GM12878 (cell line): ENCODE data around the gene BANP. TPM values are rescaled to one million over a fixed set of nuclear protein-coding genes. Genes with fewer than 3 reads are reported as not detected.
"Not testable (repeated sequence)": the region's sequence is repeated elsewhere in the genome, so short reads cannot be mapped to it uniquely, and the experiment has no call there.

Experiments
- ATAC-seq: fragments of 200-7000 bp; cut with Tn5 transposase; 3 replicates; pipeline ENCODE4 v1.9.1; 2020; ENCODE audit warnings: mild to moderate bottlenecking, moderate library complexity
- BruUV-seq: library from RNA; stranded (reverse); fragments of 400-500 nt; replicated peaks from 2 replicates; lab custom pipeline; 2021; lab: Mats Ljungman, UMichigan
- CTCF ChIA-PET: fragments of 300-600 bp; sonication (Branson Sonifier 250); formaldehyde crosslinking; extraction: SDS; loops from one replicate; lab custom pipeline; 2021; ENCODE audit warnings: inconsistent platforms; lab: Yijun Ruan, JAX
- POLR2A ChIA-PET: fragments of 350-600 bp; formaldehyde crosslinking; extraction: SDS; loops from one replicate; lab custom pipeline; 2021; ENCODE audit warnings: inconsistent platforms; lab: Charles Lee
- RAD21 ChIA-PET: fragments of 300-600 bp; sonication (Branson Sonifier 250); formaldehyde crosslinking; loops from one replicate; lab custom pipeline; 2023; ENCODE audit warnings: antibody characterized with exemption; ENCODE audit not compliant: unreplicated experiment; lab: Charles Lee
- SMC1A ChIA-PET: fragments of 300-600 bp; sonication (Branson Sonifier 250); formaldehyde crosslinking; loops from one replicate; lab custom pipeline; 2023; ENCODE audit not compliant: unreplicated experiment, uncharacterized antibody; lab: Charles Lee
- DNase-seq: peaks from one replicate; pipeline ENCODE4 v3.0.0-alpha.2; 2011; ENCODE audit warnings: low read depth, low spot score
- FAIRE-seq: peaks from 3 replicates; lab custom pipeline; 2011; peaks lifted over from hg19 to GRCh38; lab: Jason Lieb, UNC
- H2AFZ ChIP-seq: 2 replicates; pipeline ENCODE4 v1.6.0; 2011; ENCODE audit warnings: low read depth, low read length, control low read depth; ENCODE audit not compliant: control insufficient read depth
- H3K27ac ChIP-seq: 2 replicates; pipeline ENCODE4 v1.5.1; 2011; ENCODE audit warnings: control low read depth; ENCODE audit not compliant: control insufficient read depth, insufficient read depth
- H3K27me3 ChIP-seq, 2 experiments: replicated peaks in 1 of 2; 2 replicates each; pipeline versions ENCODE4 v1.6.0 to v1.6.1; 2011; ENCODE audit warnings: low read length in 1 of 2; ENCODE audit not compliant: control insufficient read depth in 2 of 2, insufficient read depth in 2 of 2
- H3K36me3 ChIP-seq, 2 experiments: 2 replicates each; pipeline ENCODE4 v1.5.1; 2011; ENCODE audit warnings: low read length in 1 of 2; ENCODE audit not compliant: control insufficient read depth in 2 of 2, insufficient read depth in 2 of 2
- H3K4me1 ChIP-seq: 2 replicates; pipeline ENCODE4 v1.6.1; 2011; ENCODE audit warnings: mild to moderate bottlenecking, low read length, moderate library complexity, mixed read lengths; ENCODE audit not compliant: control insufficient read depth, insufficient read depth
- H3K4me2 ChIP-seq: 2 replicates; pipeline ENCODE4 v1.6.0; 2011; ENCODE audit warnings: control low read depth; ENCODE audit not compliant: control insufficient read depth, insufficient read depth
- H3K4me3 ChIP-seq: fragments of 200-600 bp; sonication (generic); 2 replicates; pipeline ENCODE4 v1.5.1; 2016
- H3K79me2 ChIP-seq: 2 replicates; pipeline ENCODE4 v1.6.0; 2011; ENCODE audit warnings: low read length; ENCODE audit not compliant: control insufficient read depth, insufficient read depth
- H3K9ac ChIP-seq: 2 replicates; pipeline ENCODE4 v1.8.0; 2011; ENCODE audit warnings: low read length, control low read depth, mixed read lengths; ENCODE audit not compliant: control insufficient read depth, insufficient read depth
- H3K9me3 ChIP-seq: replicated peaks from 3 replicates; pipeline ENCODE4 v1.5.1; 2011; ENCODE audit warnings: mild to moderate bottlenecking, low read length; ENCODE audit not compliant: control insufficient read depth, insufficient read depth
- H4K20me1 ChIP-seq: 2 replicates; pipeline ENCODE4 v1.6.0; 2011; ENCODE audit not compliant: control insufficient read depth, insufficient read depth
- BHLHE40 ChIP-seq, 2 experiments: fragments of 450-650 bp in 1 of 2; IDR thresholded peaks; 2 replicates each; pipeline ENCODE4 v1.6.1; 2011 to 2017; ENCODE audit warnings: low read depth in 2 of 2, borderline replicate concordance in 1 of 2, improper control_type of control experiment in 1 of 2, low read length in 1 of 2, mild to moderate bottlenecking in 1 of 2
- ESRRA ChIP-seq: IDR thresholded peaks from 2 replicates; pipeline ENCODE4 v1.6.1; 2012; ENCODE audit warnings: mild to moderate bottlenecking, low read length, improper control_type of control experiment
- FOS ChIP-seq: IDR thresholded peaks from 3 replicates; pipeline ENCODE4 v1.6.1; 2011; ENCODE audit warnings: borderline replicate concordance; ENCODE audit not compliant: insufficient read length; ENCODE audit errors: extremely low read depth
- POLR2A ChIP-seq: IDR thresholded peaks from 2 replicates; pipeline ENCODE4 v1.6.1; 2011; ENCODE audit warnings: low read depth, mild to moderate bottlenecking, low read length
- POU2F2 ChIP-seq: IDR thresholded peaks from 3 replicates; pipeline ENCODE4 v1.6.1; 2011; ENCODE audit warnings: low read depth, mild to moderate bottlenecking, low read length, borderline replicate concordance
- RB1 ChIP-seq: fragments of 450-650 bp; formaldehyde crosslinking; IDR thresholded peaks from 2 replicates; pipeline ENCODE4 v1.6.1; 2017; ENCODE audit warnings: mild to moderate bottlenecking, borderline replicate concordance
- RFX5 ChIP-seq: IDR thresholded peaks from 2 replicates; pipeline ENCODE4 v1.6.1; 2011; ENCODE audit warnings: low read depth, low read length, improper control_type of control experiment
- SMAD1 ChIP-seq: fragments of 450-650 bp; IDR thresholded peaks from 2 replicates; pipeline ENCODE4 v1.6.1; 2018; ENCODE audit warnings: mild to moderate bottlenecking, low read depth; ENCODE audit not compliant: partially characterized antibody
- SRF ChIP-seq, 2 experiments: IDR thresholded peaks; 2 replicates each; pipeline ENCODE4 v1.6.1; 2011; ENCODE audit warnings: low read depth in 2 of 2, low read length in 2 of 2, mild to moderate bottlenecking in 1 of 2, moderate library complexity in 1 of 2
- ZNF274 ChIP-seq: IDR thresholded peaks from one replicate; pipeline ENCODE4 v1.8.0; 2011; ENCODE audit not compliant: insufficient read length, insufficient read depth
- WGBS: methylation state at CpG from one replicate; pipeline ENCODE4 v1.1.6; 2016; ENCODE audit warnings: low lambda C conversion rate; ENCODE audit not compliant: insufficient replicate concordance, insufficient coverage; ENCODE audit errors: missing lambda C conversion rate; 5-methylcytosine and 5-hydroxymethylcytosine counted together
- in situ Hi-C: fragments of 300-500 bp; cut with MboI; formaldehyde crosslinking; loops from 9 replicates; pipeline ENCODE4 v1.14.3; 2018; ENCODE audit warnings: mixed read lengths
- intact Hi-C: fragments of 100-400 bp; cut with micrococcal nuclease; formaldehyde crosslinking; loops from one replicate; pipeline ENCODE4 v1.14.2; 2022; ENCODE audit not compliant: unreplicated experiment
- polyA plus RNA-seq, 11 experiments: library from polyadenylated mRNA; depleted of rRNA in 4 of 11; unstranded in 6 of 11; stranded (reverse) in 5 of 11; fragments of >200 nt; fragmentation: Nextera tagmentation in 4 of 11; fragmentation: Illumina TruSeq in 1 of 11; extraction: Ambion mirVana in 4 of 11; extraction: Trizol in 1 of 11; gene quantifications; 1 replicate in 1 of 11; 2 replicates in 10 of 11; pipeline versions ENCODE4 v1.2.1 to v1.2.3, GENCODE V29; 2011 to 2016; ENCODE audit warnings: inconsistent platforms in 2 of 11, missing spikeins in 2 of 11, low read depth in 1 of 11
- total RNA-seq, 4 experiments: library from RNA; depleted of rRNA in 3 of 4; stranded (reverse); fragments of >200 nt in 3 of 4; fragmentation: Illumina TruSeq in 1 of 4; extraction: Trizol in 1 of 4; gene quantifications; 2 replicates each; pipeline versions ENCODE4 v1.2.1 to v1.2.3, GENCODE V29; 2013 to 2021

BANP gene
- total and polyA plus RNA-seq, 10 of the 15 experiments (the other 5 are each of a cell fraction or from before 2014, with no cell fraction given), result 3.9 to 21.9 (median 12.2) TPM

- CTCF ChIA-PET, H3K4me3 ChIP-seq, H2AFZ ChIP-seq, SMC1A ChIA-PET, H3K27me3 ChIP-seq, H3K4me1 ChIP-seq, H3K36me3 ChIP-seq, H3K4me2 ChIP-seq, POLR2A ChIA-PET, in situ Hi-C loops, BruUV-seq, intact Hi-C loops, H3K9me3 ChIP-seq, H3K79me2 ChIP-seq, H3K27ac ChIP-seq, DNase-seq, ATAC-seq, RAD21 ChIA-PET, H4K20me1 ChIP-seq, H3K9ac ChIP-seq: not testable (repeated sequence)
- WGBS, result 61% methylated on average over 11 of the region's 11 CpGs
- FAIRE-seq, result peak; percentile 62
Observed at GRCh38 chr16:88121391-88121790, 170.2 kb downstream of the BANP start.

GRCh38 chr16:88121886-88122580 lies 170.8 kb downstream of the BANP start:
- no peaks in the 10 kb centered on the region for H3K79me2 ChIP-seq
- intact Hi-C loops, result no loop called here
- ATAC-seq (no peak), FAIRE-seq (no peak), DNase-seq (no peak)
- ChIA-PET CTCF (no interaction called here), SMC1A (no interaction called here), POLR2A (no interaction called here), RAD21 (no interaction called here)
- in situ Hi-C loops, result no loop called here
- H3K36me3 ChIP-seq, result no peaks in the 10 kb centered on the region
- H3K9ac ChIP-seq, result no peak overlapping the region
- no peaks in the 10 kb centered on the region for H4K20me1 ChIP-seq
- WGBS, result 75% methylated on average over 33 of the region's 42 CpGs
- H2AFZ ChIP-seq, result no peak overlapping the region
- H3K9me3 ChIP-seq, result no peaks in the 10 kb centered on the region
- BruUV-seq, result no TSS peak
- TF ChIP-seq POLR2A (no peak), BHLHE40 (IDR thresholded peaks at IDR 0.05; ENCODE audit: borderline replicate concordance in 1 of 2, low read depth in 2 of 2, low read length in 1 of 2) (no peak), SRF (IDR thresholded peaks at IDR 0.05; ENCODE audit: low read depth in 2 of 2, low read length in 2 of 2) (no peak), RB1 (no peak), SMAD1 (no peak), RFX5 (no peak), POU2F2 (no peak), FOS (no peak), ZNF274 (no peak), ESRRA (no peak)
- TF ChIP-seq, all 136 proteins: peak for 0
- Histone ChIP-seq H3K4me3 (no peak overlapping the region), H3K4me1 (no peaks in the 10 kb centered on the region), H3K27me3 (no peaks in the 10 kb centered on the region), H3K4me2 (no peak overlapping the region), H3K27ac (no peak overlapping the region)
